ENCODE results near the gene ALB.

Gene ALB

DNA sequence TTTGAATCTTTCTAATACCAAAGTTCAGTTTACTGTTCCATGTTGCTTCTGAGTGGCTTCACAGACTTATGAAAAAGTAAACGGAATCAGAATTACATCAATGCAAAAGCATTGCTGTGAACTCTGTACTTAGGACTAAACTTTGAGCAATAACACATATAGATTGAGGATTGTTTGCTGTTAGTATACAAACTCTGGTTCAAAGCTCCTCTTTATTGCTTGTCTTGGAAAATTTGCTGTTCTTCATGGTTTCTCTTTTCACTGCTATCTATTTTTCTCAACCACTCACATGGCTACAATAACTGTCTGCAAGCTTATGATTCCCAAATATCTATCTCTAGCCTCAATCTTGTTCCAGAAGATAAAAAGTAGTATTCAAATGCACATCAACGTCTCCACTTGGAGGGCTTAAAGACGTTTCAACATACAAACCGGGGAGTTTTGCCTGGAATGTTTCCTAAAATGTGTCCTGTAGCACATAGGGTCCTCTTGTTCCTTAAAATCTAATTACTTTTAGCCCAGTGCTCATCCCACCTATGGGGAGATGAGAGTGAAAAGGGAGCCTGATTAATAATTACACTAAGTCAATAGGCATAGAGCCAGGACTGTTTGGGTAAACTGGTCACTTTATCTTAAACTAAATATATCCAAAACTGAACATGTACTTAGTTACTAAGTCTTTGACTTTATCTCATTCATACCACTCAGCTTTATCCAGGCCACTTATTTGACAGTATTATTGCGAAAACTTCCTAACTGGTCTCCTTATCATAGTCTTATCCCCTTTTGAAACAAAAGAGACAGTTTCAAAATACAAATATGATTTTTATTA, 28.3 kb downstream of the ALB start:
- DNase-seq = no peak

GRCh38 chr4:73433140-73433539, 29.1 kb downstream of the ALB start:
- DNase-seq = no peak

- DNase-seq = peak in 2 of 4 experiments; percentile 25 to 50
Observed at GRCh38 chr4:73434311-73434710, 30.2 kb downstream of the ALB start.

DNA sequence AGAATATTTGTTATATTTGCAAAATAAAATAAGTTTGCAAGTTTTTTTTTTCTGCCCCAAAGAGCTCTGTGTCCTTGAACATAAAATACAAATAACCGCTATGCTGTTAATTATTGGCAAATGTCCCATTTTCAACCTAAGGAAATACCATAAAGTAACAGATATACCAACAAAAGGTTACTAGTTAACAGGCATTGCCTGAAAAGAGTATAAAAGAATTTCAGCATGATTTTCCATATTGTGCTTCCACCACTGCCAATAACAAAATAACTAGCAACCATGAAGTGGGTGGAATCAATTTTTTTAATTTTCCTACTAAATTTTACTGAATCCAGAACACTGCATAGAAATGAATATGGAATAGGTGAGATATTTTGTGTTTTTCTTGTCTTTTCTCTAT, 31.9 kb downstream of the ALB start, which contains the start of gene AFP:
TSS of gene AFP (plus strand) at position 238 of the 400 bp plus-strand sequence. CDS start at position 280, 42 bp downstream.
- no peak for DNase-seq

- DNase-seq = no peak
Observed at GRCh38 chr4:73436674-73437557, 32.8 kb downstream of the ALB start.

- DNase-seq = no peak
Observed at GRCh38 chr4:73437558-73437956, 33.5 kb downstream of the ALB start.

GRCh38 chr4:73438048-73438447, 34.0 kb downstream of the ALB start:
- no peak for DNase-seq

DNA sequence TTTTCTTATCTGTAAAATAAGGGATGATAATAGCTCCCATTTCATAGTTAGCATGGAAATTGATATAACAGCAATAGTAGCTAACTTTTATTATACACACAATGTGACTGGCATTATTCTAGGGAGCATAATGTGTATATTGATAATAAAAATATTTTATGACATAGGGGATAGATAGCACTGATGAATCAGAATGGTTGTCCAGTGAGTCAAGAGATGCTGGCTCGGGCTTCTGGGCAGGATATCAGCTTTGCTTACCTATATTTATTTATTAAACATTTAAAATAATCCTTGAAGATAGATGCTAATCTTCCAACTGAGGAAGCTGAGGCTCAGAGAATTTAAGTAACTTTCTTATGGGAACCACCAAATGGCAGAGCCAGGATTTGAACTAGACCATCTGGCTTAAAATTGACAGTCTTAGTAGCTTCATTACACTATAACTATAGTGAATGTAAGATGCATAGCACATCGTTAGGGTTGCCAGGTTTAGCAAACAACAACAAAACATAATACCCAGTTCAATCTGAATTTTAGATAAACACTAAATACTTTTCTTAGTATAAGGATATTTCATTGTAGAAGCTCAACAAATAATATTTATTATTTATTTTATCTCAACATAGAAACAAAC, 34.6 kb downstream of the ALB start:
- no peak for DNase-seq

DNA sequence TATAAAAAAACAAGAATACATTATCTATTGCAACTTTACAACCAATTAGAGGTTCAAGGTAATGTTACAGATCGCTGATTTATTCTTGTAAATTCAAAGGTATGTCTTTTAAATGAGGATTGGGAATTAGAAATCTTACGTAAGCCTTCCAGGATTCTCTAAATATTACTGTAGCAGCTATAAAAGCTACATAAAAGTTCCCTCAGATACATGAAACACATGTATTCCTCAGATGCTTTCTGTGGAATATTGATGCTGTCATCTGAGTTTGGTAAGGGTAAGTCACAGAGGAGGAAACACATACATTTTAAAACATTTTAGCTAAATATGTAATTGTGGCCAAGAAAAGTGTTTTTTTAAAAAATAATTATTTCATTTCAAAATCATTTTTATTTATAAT, 35.4 kb downstream of the ALB start:
- DNase-seq = no peak

- DNase-seq = no peak
Observed at GRCh38 chr4:73439991-73440390, 35.9 kb downstream of the ALB start.

DNA sequence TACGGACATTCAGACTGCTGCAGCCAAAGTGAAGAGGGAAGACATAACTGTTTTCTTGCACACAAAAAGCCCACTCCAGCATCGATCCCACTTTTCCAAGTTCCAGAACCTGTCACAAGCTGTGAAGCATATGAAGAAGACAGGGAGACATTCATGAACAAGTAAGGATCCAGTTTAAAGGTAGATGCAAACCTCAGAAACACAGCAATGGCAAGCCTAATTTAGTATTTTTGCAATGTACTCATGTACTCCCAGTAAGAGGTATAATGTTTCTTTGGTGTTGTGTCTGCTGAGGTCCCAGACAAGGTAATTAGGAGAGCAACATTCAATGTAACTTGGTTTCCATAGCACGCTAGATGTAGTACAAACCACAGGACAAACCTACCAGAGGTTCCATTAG, 36.6 kb downstream of the ALB start:
- no peak for DNase-seq

DNA sequence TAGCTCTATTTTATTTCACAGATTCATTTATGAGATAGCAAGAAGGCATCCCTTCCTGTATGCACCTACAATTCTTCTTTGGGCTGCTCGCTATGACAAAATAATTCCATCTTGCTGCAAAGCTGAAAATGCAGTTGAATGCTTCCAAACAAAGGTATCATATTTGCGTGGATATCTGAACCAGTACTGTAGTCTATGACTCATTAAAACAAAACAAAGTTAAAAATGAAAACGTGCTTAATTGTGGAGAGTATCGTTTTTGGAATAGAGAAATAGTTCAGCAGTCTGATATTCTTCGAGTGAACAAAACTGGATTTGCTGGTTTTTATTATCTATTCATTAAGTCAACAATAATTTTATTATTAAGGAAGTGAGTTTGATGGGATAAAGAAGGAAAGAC, 38.2 kb downstream of the ALB start:
- no peak for DNase-seq

DNA sequence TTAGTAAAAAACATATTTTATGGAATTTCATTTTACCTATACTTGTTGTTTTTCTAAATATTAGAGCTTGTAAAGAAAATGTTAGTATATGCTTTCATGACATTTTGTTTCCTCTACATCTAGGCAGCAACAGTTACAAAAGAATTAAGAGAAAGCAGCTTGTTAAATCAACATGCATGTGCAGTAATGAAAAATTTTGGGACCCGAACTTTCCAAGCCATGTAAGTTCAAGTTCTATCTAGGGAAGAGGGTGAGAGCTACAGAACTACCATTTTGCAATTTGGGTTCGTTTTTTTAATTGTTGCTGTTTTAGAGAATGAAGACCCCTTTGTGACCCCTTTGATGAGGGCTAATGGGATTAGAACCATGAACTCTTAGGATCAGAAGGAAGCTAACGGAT, 39.1 kb downstream of the ALB start:
- no peak for DNase-seq

DNA sequence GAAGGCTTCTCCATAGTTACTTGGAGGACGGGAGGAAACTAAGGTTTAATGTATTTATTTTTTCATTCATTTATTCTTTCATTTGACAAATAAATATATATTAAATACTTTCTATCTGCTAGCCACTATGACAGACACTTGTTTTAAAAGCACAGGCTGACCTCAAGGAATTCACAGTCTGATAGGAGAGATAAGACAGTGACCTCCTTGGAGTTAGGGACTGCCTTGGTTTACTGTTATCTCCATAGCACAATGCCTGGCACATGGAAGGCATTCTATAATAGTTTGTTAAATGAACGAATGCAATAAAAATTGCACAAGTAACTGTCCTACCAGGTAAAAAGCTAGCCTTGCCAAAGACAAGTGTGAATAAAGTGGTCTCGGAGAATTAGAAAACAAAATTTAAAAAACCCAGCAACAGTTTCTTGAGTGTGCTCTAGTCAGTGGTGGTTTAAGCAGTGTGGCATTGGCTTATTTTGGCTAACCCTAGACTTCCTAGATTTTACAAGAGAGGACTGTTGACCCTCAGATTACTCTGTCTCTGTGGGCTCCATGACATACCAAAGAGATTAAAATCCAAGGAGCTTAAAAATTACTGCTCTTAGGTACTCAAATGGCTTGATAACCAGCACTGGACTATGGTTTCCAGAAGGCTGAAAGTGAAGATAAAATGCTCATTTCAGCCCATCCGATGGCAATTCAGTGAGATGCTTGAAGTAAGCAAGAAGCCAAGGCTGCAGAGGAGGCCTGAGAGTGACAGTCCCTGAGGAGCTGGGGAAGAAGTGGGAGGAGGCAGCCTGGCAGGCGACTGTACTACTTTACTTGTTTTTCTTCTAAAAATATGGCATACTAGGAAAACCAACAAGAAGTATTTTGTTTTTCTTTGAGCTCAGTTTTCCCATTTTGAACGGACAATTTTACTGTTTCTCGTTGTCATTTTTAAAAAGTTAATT, 41.6 kb downstream of the ALB start:
- no peak for DNase-seq

DNA sequence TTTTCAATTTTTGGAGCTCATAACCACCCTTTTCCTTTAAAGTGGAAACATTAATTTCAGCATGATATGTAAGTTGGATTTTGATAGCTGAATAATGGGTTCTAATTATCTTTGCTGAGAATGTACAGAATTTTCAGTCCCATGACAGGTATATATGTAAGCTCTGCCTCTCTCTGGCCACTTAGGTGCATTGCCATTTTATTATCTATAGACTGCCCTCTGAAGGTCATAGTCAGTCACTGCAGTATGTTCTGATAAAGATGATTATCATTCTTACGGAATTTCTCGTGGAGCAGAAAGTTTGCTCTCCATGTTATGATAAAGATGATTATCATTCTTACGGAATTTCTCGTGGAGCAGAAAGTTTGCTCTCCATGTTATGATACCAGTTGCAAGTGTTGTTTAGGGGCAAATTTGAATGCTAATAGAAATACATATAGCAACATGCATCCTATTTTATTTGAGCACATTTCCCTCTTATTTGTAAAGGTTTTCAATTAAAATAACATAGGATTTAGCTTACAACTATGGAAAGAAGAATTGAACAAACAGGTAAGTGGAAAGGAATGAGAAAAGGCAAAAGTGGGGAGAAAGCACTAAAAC, 42.4 kb downstream of the ALB start:
- DNase-seq = peak; percentile 54 to 80 (median 67)

GRCh38 chr4:73447671-73448070, 43.6 kb downstream of the ALB start:
- no peak for DNase-seq

- DNase-seq = no peak
Observed at GRCh38 chr4:73448448-73449203, 44.5 kb downstream of the ALB start.

GRCh38 chr4:73450398-73451004, 46.4 kb downstream of the ALB start:
- DNase-seq = no peak

DNA sequence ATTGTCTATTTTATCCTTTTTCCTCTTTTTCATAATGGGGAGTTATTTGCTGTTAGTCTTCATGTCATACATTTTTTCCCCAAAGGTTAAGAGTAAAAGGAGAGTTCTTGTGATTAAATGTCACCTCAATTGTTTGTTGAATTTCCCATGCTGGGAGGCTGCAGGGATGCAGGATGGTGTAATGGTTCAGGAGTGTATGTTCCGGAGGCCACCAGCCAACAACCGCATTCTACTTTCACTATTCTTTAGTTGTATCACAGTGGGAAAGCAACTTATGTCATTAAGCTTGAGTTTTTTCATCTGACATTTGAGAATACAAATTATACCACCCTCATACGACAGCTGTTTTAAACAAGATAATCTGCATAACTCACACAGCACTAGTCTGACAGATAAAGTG, 47.3 kb downstream of the ALB start:
- DNase-seq = no peak
